HG02642 (cell line): ENCODE results near the gene DIAPH3.
A peak's percentile ranks its signal among the peaks of the same experiment; 100 is the strongest.

ENCODE experiments used
- ATAC-seq: cut with Tn5 transposase; IDR thresholded peaks from one replicate; pipeline ENCODE4 v1.9.1; 2021; ENCODE audit warnings: mild to moderate bottlenecking; ENCODE audit not compliant: unreplicated experiment, poor library complexity

The DIAPH3 gene

GRCh38 chr13:59823486-59823885, 340.2 kb downstream of the DIAPH3 start:
- ATAC-seq, result no peak

DNA sequence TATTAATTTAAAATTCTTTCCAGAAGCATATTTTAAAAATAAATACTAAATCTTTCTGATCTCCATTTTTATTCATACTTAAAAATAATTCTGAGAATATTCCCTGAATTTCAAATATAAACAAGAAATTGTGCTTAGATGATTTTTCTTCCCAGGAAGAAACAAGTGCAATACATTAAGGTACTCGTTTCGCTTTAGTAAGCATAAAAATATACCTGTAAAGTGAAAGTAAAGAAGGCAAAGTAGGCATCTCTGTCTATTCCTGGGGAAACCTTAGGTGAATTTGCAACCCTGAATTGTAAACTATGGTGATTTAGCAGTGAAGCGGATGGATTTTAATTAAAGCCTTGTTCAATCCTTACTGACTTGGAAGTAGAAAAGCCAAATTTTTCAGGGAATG, 354.2 kb downstream of the DIAPH3 start:
- ATAC-seq, result no peak

DNA sequence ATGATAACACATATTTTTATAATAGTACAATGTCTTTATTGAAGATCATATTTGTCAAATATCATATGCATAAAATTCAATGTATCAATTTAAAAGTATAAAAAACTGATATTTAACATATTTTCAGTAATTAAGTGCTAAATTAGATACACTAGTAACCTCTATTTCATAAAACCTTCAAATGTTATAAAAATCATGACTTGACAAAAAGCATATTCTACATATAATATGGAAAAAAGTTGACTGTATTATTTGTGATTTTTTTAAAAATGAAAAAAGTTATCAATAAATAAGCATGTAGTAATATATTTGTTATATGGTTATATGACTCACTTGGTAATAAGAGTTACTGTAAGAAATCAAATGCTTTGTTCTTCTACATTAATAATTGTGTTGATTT, 356.9 kb downstream of the DIAPH3 start:
- no peak for ATAC-seq

DNA sequence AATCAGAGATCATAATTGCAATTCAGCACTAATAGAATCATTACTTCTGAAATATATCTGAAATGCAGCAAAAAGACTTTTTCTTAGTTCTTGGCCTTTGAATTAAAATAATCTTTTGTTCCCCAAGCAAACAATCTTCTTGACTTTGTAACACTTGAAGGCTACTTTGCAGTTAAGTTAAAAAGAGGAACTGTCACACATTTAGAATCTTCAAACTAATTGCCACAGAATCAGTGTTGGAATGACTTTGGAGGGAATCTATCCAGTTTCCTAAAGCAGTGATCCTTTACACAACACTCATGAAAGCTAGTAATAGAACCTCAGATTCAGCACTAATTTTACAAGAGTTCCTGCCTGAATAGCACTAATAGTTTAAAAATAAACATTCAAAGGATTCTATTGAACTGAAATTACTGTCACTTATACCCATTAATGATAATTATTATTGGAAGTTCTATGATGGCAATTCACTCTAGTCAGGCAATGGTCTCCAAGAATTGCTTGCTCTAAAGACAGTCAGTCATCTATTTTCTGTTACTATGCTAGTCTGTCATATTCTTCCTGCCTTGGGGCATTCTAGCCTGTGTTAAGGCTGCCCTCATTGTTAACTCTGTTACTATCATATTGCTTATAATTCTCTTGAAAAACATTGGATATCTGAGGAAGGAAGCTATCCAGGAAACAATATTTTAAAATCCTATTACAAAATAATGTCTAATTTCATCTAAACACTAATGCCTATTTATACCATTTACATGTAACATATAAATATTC, 362.4 kb downstream of the DIAPH3 start:
- no peak for ATAC-seq

DNA sequence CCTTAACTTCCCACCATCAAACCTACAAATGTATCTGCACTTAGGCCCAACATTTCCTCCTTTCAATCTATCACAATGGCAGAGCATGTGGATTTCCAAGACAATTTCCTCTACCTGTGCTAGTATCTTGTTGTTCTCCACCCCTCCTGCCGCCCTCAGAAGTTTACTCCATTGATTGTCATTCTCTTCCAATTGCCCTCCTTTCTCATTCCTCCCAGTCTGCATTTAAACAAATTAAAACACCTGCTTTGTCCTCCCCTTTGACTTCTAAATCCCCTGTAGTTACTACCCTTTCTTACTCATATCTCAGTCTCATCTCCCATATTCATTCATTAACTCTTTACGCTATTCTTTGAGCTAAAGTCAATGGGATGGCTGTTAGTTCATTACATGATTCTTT, 370.6 kb downstream of the DIAPH3 start:
- ATAC-seq, result no peak

DNA sequence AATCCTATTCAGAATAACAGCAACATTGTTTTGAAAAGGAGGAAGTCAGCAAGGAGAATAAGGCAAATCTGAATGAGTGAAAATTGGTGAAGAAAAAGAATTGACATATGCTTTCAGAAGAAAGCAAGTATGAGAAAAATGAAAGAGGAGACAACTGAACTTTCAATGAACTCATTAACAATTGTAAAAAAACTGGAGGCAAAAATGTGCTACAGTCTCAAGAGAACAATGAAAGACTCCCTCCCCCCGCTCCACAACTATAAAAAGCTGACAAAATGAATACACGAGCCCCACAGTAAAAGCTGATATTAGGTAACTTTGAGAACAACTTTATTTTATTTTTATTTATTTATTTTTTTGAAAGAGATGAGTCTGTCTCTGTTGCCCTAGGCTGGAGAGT, 373.1 kb downstream of the DIAPH3 start:
- ATAC-seq, result no peak

DNA sequence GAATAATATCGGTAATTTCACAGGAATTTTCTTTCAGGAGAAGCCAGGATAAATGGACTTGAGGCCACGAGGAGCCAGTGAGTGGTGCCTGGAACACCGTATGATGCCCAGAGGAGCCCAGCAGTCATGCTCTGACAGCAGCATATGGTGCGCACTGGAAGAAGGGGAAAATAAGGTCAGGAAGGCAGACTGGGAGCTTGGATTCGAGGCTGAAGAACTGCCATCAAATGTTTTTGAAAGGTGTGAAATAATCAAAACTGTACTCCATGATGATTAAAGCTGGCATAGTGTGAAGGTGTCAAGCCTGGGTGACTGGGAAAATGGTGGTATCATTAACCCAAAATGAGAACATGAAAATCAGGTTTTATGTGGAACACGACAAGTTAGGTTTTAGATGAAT, 374.2 kb downstream of the DIAPH3 start:
- ATAC-seq, result no peak

DNA sequence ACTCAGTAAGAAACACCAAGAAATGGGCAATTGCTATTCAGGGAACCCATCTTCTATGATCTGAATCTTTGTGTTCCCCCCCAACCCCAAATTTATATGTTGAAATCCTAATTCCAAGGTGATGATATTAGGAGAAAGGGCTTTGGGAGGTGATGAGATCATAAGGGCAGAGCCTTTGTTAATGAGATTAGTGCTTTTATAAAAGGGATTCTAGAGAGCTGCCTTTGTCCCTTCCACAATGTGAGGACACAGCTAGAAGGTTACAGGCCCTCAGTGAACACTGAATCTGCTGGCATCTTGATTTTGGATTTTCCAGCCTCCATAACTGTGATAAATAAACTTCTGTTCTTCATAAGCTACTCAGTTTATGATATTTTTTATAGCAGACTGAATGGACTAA, 376.0 kb downstream of the DIAPH3 start:
- no peak for ATAC-seq

GRCh38 chr13:59782696-59783095, 381.0 kb downstream of the DIAPH3 start:
- no peak for ATAC-seq

DNA sequence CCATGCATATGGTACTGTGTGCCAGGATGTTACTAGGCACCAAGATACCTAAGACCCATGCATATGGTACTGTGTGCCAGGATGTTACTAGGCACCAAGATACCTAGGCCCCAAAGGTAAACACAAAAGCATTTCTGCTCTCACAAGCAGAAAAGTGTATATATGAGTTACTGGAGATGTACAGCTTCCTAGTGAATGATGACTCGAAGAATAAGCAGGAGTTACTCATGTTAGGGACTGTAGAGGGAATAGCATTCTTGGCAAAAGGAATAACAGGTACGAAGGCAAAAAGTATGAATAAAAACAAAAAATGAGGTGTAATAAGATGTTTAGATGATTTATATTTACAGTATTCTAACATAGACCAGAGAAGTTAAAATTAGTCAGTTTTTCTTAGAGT, 383.7 kb downstream of the DIAPH3 start:
- no peak for ATAC-seq

- ATAC-seq, result no peak
These were observed 386.6 kb downstream of the DIAPH3 start for GRCh38 chr13:59776924-59777690.

- no peak for ATAC-seq
These were observed 389.2 kb downstream of the DIAPH3 start for GRCh38 chr13:59774491-59774971.

DNA sequence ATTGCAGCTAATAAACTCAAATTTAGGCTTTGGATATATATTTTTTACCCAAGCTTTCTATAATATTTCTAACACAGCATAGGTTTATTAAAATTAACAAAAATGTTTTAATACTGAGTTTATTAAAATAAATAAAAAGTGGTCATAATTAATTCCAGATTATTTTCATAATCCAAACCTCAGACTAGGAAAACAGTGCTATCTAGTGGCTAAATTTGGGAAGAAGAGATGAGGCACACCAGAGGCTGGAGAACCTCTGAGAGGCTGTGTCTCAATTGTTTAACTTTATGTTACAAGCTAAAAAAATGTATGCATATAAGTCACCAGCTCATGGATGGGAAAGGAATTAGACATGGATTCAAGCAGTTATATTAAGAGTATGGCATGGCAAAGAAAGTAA, 392.5 kb downstream of the DIAPH3 start:
- ATAC-seq, result no peak

GRCh38 chr13:59770451-59770850, 393.3 kb downstream of the DIAPH3 start:
- ATAC-seq, result no peak

DNA sequence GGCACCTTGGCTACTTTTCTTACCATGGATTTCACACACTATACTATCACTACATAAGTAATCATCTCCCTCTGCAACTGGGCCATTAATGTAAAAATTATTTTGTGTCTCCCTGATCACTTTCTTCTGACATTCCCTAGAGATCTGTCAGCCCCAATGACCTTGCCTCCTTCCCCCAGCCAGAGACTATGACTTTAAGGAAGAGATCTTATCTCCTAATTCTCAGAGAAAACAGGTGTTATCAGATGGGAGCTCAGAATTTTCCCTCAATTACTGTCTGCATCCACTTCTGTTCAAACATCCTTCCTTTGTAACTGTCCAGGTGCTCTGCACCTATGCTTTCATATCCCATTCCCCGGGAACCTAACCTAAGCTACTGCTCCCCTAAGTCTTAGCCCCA, 397.5 kb downstream of the DIAPH3 start:
- ATAC-seq, result no peak

GRCh38 chr13:59755632-59756290, 408.0 kb downstream of the DIAPH3 start:
- ATAC-seq, result peak; percentile 59

DNA sequence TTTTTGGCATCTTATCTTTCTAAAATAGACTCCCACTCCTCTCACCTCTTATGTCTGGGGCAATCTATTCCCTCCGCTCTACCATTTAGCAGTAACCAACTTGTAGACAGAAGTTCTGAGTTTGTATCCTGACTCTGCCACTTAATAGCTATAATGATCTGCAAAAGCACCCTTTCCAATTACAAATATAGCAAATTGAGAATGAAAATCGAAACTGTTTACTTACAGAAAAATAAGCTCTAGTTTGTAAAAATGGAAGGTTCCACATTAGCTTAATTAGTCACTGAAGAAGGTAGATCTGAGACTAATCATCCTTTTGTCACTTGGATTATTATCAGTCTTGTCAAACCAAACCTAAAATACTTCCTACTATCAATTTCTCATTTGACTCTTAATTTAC, 409.3 kb downstream of the DIAPH3 start:
- ATAC-seq, result peak; percentile 53

DNA sequence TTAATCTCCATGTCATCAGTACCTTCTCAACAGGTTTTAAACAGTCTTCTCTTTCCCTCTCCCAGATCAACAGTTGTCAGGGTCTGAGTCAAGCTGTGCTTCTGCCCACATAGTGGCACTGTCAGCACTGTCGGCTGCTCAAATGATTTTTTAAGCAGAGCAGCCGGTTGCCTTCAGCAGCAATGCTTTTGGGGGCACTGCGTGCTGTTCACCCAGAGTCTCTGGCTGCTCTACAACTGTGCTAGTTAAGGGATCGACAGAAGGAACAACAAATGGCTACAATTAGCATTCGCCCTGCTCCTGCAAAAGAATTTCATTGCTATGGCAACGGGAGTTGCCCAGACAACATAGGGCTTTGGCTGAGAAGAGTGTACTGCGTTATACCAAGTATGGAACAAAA, 412.9 kb downstream of the DIAPH3 start:
- ATAC-seq, result no peak

- no peak for ATAC-seq
These were observed 415.7 kb downstream of the DIAPH3 start for GRCh38 chr13:59748046-59748445.

GRCh38 chr13:59747529-59747928, 416.2 kb downstream of the DIAPH3 start:
- ATAC-seq, result no peak

- ATAC-seq, result no peak
These were observed 417.3 kb downstream of the DIAPH3 start for GRCh38 chr13:59746291-59746962.
